K562 (cell line): ENCODE measurements around the gene POLR2B. TPM values are rescaled to one million over a fixed set of nuclear protein-coding genes. Genes with fewer than 3 reads are reported as not detected.
A peak's percentile ranks its signal among the peaks of the same experiment; 100 is the strongest.

Experiments used
- ADNP ChIP-seq: fragments of 200-800 bp; sonication (Bioruptor generic); IDR thresholded peaks from 2 replicates; pipeline ENCODE4 v1.6.1; 2016; ENCODE audit warnings: missing genetic modification characterization, missing compliant biosample characterization
- ARID2 ChIP-seq: fragments of 450-650 bp; IDR thresholded peaks from 2 replicates; pipeline ENCODE4 v1.6.1; 2017; ENCODE audit warnings: antibody characterized with exemption, mild to moderate bottlenecking
- CAMTA2 ChIP-seq: fragments of 250-450 bp; sonication (Bioruptor Pico); conservative IDR thresholded peaks from 2 replicates; pipeline ENCODE4 v1.5.1; 2022
- E2F4 ChIP-seq: sonication (generic); formaldehyde crosslinking; IDR thresholded peaks from 2 replicates; pipeline ENCODE4 v1.8.0; 2022; ENCODE audit warnings: mild to moderate bottlenecking, low read depth, missing genetic modification reagents
- ETS1 ChIP-seq: conservative IDR thresholded peaks from 2 replicates; pipeline ENCODE4 v1.6.1; 2011; ENCODE audit warnings: low read depth, mild to moderate bottlenecking, low read length; ENCODE audit not compliant: control insufficient read depth
- EZH2 ChIP-seq: IDR thresholded peaks from 2 replicates; pipeline ENCODE4 v1.6.1; 2012; ENCODE audit warnings: low read depth, mild to moderate bottlenecking, inconsistent platforms, low read length, borderline replicate concordance
- FOXP1 ChIP-seq: sonication (generic); formaldehyde crosslinking; IDR thresholded peaks from 2 replicates; pipeline ENCODE4 v1.8.0; 2022; ENCODE audit warnings: mild to moderate bottlenecking, missing genetic modification reagents
- FOXP4 ChIP-seq: sonication (generic); formaldehyde crosslinking; IDR thresholded peaks from 2 replicates; pipeline ENCODE4 v1.8.0; 2022; ENCODE audit warnings: mild to moderate bottlenecking, missing genetic modification reagents, borderline replicate concordance
- HDAC3 ChIP-seq: fragments of 450-650 bp; IDR thresholded peaks from 2 replicates; pipeline ENCODE4 v1.6.1; 2018; ENCODE audit warnings: borderline replicate concordance, mild to moderate bottlenecking, moderate library complexity; ENCODE audit not compliant: partially characterized antibody
- HOMEZ ChIP-seq: fragments of 250-450 bp; sonication (Bioruptor Pico); IDR thresholded peaks from 2 replicates; pipeline ENCODE4 v1.4.0; 2020; ENCODE audit warnings: mild to moderate bottlenecking, moderate library complexity
- HOXB6 ChIP-seq: fragments of 250-450 bp; sonication (Bioruptor Pico); IDR thresholded peaks from 2 replicates; pipeline ENCODE4 v1.5.1; 2022; ENCODE audit warnings: mild to moderate bottlenecking, borderline replicate concordance
- IRF2 ChIP-seq: sonication (generic); formaldehyde crosslinking; IDR thresholded peaks from 2 replicates; pipeline ENCODE4 v1.8.1; 2022; ENCODE audit warnings: mild to moderate bottlenecking, missing genetic modification reagents
- L3MBTL2 ChIP-seq: fragments of 450-650 bp; IDR thresholded peaks from 2 replicates; pipeline ENCODE4 v1.6.1; 2016; ENCODE audit warnings: mild to moderate bottlenecking, moderate library complexity
- MCM7 ChIP-seq, 2 experiments: fragments of 450-650 bp; IDR thresholded peaks; 2 replicates each; pipeline ENCODE4 v1.6.1; 2016 to 2018
- RAD21 ChIP-seq, 2 experiments: fragments of 250-450 bp in 1 of 2; fragments of 450-650 bp in 1 of 2; sonication (Bioruptor Pico) in 1 of 2; formaldehyde crosslinking in 1 of 2; IDR thresholded peaks in 1 of 2; conservative IDR thresholded peaks in 1 of 2; 2 replicates each; pipeline versions ENCODE4 v1.4.0 to v1.8.0; 2020 to 2022; ENCODE audit warnings: mild to moderate bottlenecking in 2 of 2, moderate library complexity in 1 of 2
- SOX6 ChIP-seq: fragments of 450-650 bp; IDR thresholded peaks from 2 replicates; pipeline ENCODE4 v1.6.1; 2014; ENCODE audit warnings: mild to moderate bottlenecking
- STAT5B ChIP-seq: fragments of 250-450 bp; sonication (Bioruptor Pico); IDR thresholded peaks from 2 replicates; pipeline ENCODE4 v1.8.0; 2021; ENCODE audit warnings: mild to moderate bottlenecking, inconsistent platforms
- U2AF1 ChIP-seq: fragments of 200-400 bp; formaldehyde crosslinking; optimal IDR thresholded peaks from 2 replicates; pipeline ENCODE3; 2017; ENCODE audit warnings: mild to moderate bottlenecking, low read depth, low read length, moderate library complexity
- ZNF277 ChIP-seq: fragments of 250-450 bp; sonication (Bioruptor Pico); IDR thresholded peaks from 2 replicates; pipeline ENCODE4 v1.8.0; 2022; ENCODE audit warnings: inconsistent platforms, mild to moderate bottlenecking, moderate library complexity, borderline replicate concordance
- ZNF398 ChIP-seq: fragments of 250-450 bp; sonication (Bioruptor Pico); IDR thresholded peaks from 2 replicates; pipeline ENCODE4 v1.8.0; 2021; ENCODE audit warnings: moderate library complexity, mild to moderate bottlenecking, inconsistent platforms
- polyA plus RNA-seq, 8 experiments: library from polyadenylated mRNA; depleted of rRNA in 4 of 8; stranded (reverse) in 5 of 8; unstranded in 3 of 8; fragments of >200 nt; fragmentation: Nextera tagmentation in 2 of 8; fragmentation: Illumina TruSeq in 1 of 8; extraction: Ambion mirVana in 2 of 8; extraction: Trizol in 1 of 8; gene quantifications; 2 replicates each; pipeline versions ENCODE4 v1.2.1 to v1.2.3, GENCODE V29; 2011 to 2014; ENCODE audit warnings: inconsistent platforms in 1 of 8, missing spikeins in 1 of 8
- total RNA-seq, 7 experiments: library from RNA; depleted of rRNA in 6 of 7; stranded (reverse); fragments of >200 nt in 6 of 7; fragmentation: Illumina TruSeq in 2 of 7; extraction: Trizol in 2 of 7; gene quantifications; 2 replicates each; pipeline versions ENCODE4 v1.2.1 to v1.2.3, GENCODE V29; 2011 to 2021; ENCODE audit warnings: low replicate concordance in 1 of 7

POLR2B gene
- total and polyA plus RNA-seq, 9 of the 15 experiments (the other 6 are each of a cell fraction or from before 2014, with no cell fraction given): 60.9 to 208 (median 142) TPM

- no peak for TF ChIP-seq E2F4 (CRISPR knock-in tag)
- no peak for TF ChIP-seq RAD21 (CRISPR knock-in tag; conservative IDR thresholded peaks at IDR 0.05 in 1 of 2, IDR thresholded peaks at IDR 0.05 in 1 of 2)
- no peak for TF ChIP-seq U2AF1
- TF ChIP-seq HOXB6 (CRISPR knock-in tag): no peak
- no peak for TF ChIP-seq EZH2
- TF ChIP-seq STAT5B (CRISPR knock-in tag): no peak
- no peak for TF ChIP-seq CAMTA2 (CRISPR knock-in tag)
- peak; percentile 96 for TF ChIP-seq SOX6
- no peak for TF ChIP-seq ETS1
- TF ChIP-seq L3MBTL2: no peak
- peak; percentile 58 for TF ChIP-seq HDAC3
- TF ChIP-seq ARID2: no peak
- TF ChIP-seq IRF2 (CRISPR knock-in tag): no peak
- TF ChIP-seq MCM7 (IDR thresholded peaks at IDR 0.05): no peak
- TF ChIP-seq FOXP4: no peak
- no peak for TF ChIP-seq ZNF277 (CRISPR knock-in tag)
- no peak for TF ChIP-seq ZNF398 (CRISPR knock-in tag)
- no peak for TF ChIP-seq FOXP1
- no peak for TF ChIP-seq HOMEZ (CRISPR knock-in tag)
- no peak for TF ChIP-seq ADNP (tag)
Measured at GRCh38 chr4:56981795-56982201, 3.1 kb downstream of the POLR2B start (continued).
